ENCODE measurements around the gene SLC26A2. TPM values are rescaled to one million over a fixed set of nuclear protein-coding genes. Genes with fewer than 3 reads are reported as not detected.
A peak's percentile ranks its signal among the peaks of the same experiment; 100 is the strongest.

Gene SLC26A2
- total and polyA plus RNA-seq, 4 donors: 2.8 to 16.1 (median 8.6) TPM

- H3K27me3 ChIP-seq (ENCODE audit: control insufficient read depth in 1 of 2, insufficient read depth in 2 of 2, low read length in 1 of 2): no peaks in the 10 kb centered on the region
- intact Hi-C loops (cut with DNase I): no loop called here
- 13 to 16% methylated on average over 8 of the region's 8 CpGs for WGBS, 2 donors
- peak in 1 of 2 donors; percentile 79 for DNase-seq
- H3K36me3 ChIP-seq (ENCODE audit: control insufficient read depth in 1 of 2, insufficient read depth in 2 of 2, low read length in 1 of 2): no peaks in the 10 kb centered on the region
- H3K4me1 ChIP-seq (ENCODE audit: control insufficient read depth in 1 of 2, insufficient read depth in 2 of 2, low read length in 2 of 2): peaks cover 10 to 13% of the 10 kb centered on the region in 2 donors
- H3K4me3 ChIP-seq (ENCODE audit: low read length in 2 of 2): no peak overlapping the region
- no peak for ATAC-seq (ENCODE audit: low FRiP score)
- H3K27ac ChIP-seq (ENCODE audit: low read depth in 1 of 2, low read length in 2 of 2): peak overlapping the region in 1 of 2 donors; percentile 80
- H3K9me3 ChIP-seq (ENCODE audit: control insufficient read depth, low read length): no peaks in the 10 kb centered on the region
Measured at GRCh38 chr5:149935431-149935901, 25.1 kb upstream of the SLC26A2 start.

- intact Hi-C loops (cut with DNase I): no loop called here
- Histone ChIP-seq H3K9me3 (ENCODE audit: control insufficient read depth, low read length) (no peaks in the 10 kb centered on the region), H3K4me1 (ENCODE audit: control insufficient read depth in 1 of 2, insufficient read depth in 2 of 2, low read length in 2 of 2) (peaks cover 10 to 13% of the 10 kb centered on the region in 2 donors), H3K27me3 (ENCODE audit: control insufficient read depth in 1 of 2, insufficient read depth in 2 of 2, low read length in 1 of 2) (no peaks in the 10 kb centered on the region), H3K27ac (ENCODE audit: low read depth in 1 of 2, low read length in 2 of 2) (peak overlapping the region; percentile 19 to 80), H3K4me3 (ENCODE audit: low read length in 2 of 2) (no peak overlapping the region), H3K36me3 (ENCODE audit: control insufficient read depth in 1 of 2, insufficient read depth in 2 of 2, low read length in 1 of 2) (no peaks in the 10 kb centered on the region)
- DNase-seq (no peak), ATAC-seq (ENCODE audit: low FRiP score) (no peak)
- WGBS, 2 donors: 80 to 83% methylated on average over 1 of the region's 1 CpG
Measured at GRCh38 chr5:149936044-149936699, 24.4 kb upstream of the SLC26A2 start.

DNA sequence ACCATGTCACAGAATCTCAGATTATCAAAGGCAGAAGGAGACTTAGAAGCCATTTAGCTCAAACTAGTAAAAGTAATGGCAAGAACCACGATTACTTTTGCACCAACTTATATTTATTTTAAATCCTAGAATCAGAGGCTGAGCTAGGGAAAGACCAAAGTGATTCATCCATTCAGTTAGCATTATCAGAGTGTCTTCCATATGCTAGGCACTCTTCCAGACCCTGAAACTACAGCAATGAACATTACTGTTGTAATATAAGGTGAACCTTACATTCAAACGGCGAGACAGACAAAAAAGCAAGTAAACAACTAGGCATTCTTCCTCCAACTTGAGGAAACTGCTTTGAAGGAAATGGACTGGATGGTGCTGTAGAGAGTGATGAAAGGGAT, 23.9 kb upstream of the SLC26A2 start:
- Histone ChIP-seq H3K4me3 (ENCODE audit: low read length in 2 of 2) (no peak overlapping the region), H3K9me3 (ENCODE audit: control insufficient read depth, low read length) (no peaks in the 10 kb centered on the region), H3K27me3 (ENCODE audit: control insufficient read depth in 1 of 2, insufficient read depth in 2 of 2, low read length in 1 of 2) (no peaks in the 10 kb centered on the region), H3K27ac (ENCODE audit: low read depth in 1 of 2, low read length in 2 of 2) (no peak overlapping the region), H3K4me1 (ENCODE audit: control insufficient read depth in 1 of 2, insufficient read depth in 2 of 2, low read length in 2 of 2) (peaks cover 10 to 13% of the 10 kb centered on the region in 2 donors), H3K36me3 (ENCODE audit: control insufficient read depth in 1 of 2, insufficient read depth in 2 of 2, low read length in 1 of 2) (no peaks in the 10 kb centered on the region)
- WGBS, 2 donors: 90 to 92% methylated on average over 3 of the region's 3 CpGs
- intact Hi-C loops (cut with DNase I): no loop called here
- DNase-seq (no peak), ATAC-seq (ENCODE audit: low FRiP score) (no peak)

- WGBS, 2 donors: 95 to 100% methylated on average over 1 of the region's 1 CpG
- Histone ChIP-seq H3K4me3 (ENCODE audit: low read length in 2 of 2) (no peak overlapping the region), H3K9me3 (ENCODE audit: control insufficient read depth, low read length) (no peaks in the 10 kb centered on the region), H3K36me3 (ENCODE audit: control insufficient read depth in 1 of 2, insufficient read depth in 2 of 2, low read length in 1 of 2) (no peaks in the 10 kb centered on the region), H3K4me1 (ENCODE audit: control insufficient read depth in 1 of 2, insufficient read depth in 2 of 2, low read length in 2 of 2) (peaks cover 10 to 13% of the 10 kb centered on the region in 2 donors), H3K27ac (ENCODE audit: low read depth in 1 of 2, low read length in 2 of 2) (no peak overlapping the region), H3K27me3 (ENCODE audit: control insufficient read depth in 1 of 2, insufficient read depth in 2 of 2, low read length in 1 of 2) (no peaks in the 10 kb centered on the region)
- ATAC-seq (ENCODE audit: low FRiP score): no peak
- intact Hi-C loops (cut with DNase I): no loop called here
- no peak for DNase-seq
Measured at GRCh38 chr5:149937610-149938009, 22.9 kb upstream of the SLC26A2 start.

DNA sequence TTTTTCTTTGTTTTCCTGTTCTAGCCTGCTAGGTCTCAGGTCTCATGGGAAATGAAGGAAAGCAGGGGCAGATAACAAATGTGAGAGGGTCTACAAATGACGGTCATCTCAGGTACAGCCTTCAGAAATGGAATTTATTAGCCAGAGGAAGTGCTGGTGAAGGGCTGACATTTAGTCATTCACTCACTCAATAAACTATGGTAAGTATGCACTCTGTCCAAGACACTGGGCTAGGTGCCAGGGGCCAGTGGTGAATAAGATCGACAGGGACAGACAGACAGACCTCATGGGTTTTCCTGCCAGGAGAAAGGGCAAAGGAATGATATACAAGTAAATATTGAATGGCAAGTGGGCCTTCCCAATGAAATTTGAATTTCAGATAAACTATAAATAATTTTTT, 22.3 kb upstream of the SLC26A2 start:
- Histone ChIP-seq H3K27ac (ENCODE audit: low read depth in 1 of 2, low read length in 2 of 2) (peak overlapping the region in 1 of 2 donors; percentile 45), H3K4me3 (ENCODE audit: low read length in 2 of 2) (no peak overlapping the region), H3K27me3 (ENCODE audit: control insufficient read depth in 1 of 2, insufficient read depth in 2 of 2, low read length in 1 of 2) (no peaks in the 10 kb centered on the region), H3K4me1 (ENCODE audit: control insufficient read depth in 1 of 2, insufficient read depth in 2 of 2, low read length in 2 of 2) (peaks cover 10 to 13% of the 10 kb centered on the region in 2 donors), H3K9me3 (ENCODE audit: control insufficient read depth, low read length) (no peaks in the 10 kb centered on the region), H3K36me3 (ENCODE audit: control insufficient read depth in 1 of 2, insufficient read depth in 2 of 2, low read length in 1 of 2) (no peaks in the 10 kb centered on the region)
- intact Hi-C loops (cut with DNase I): no loop called here
- WGBS, 2 donors: 7 to 16% methylated on average over 2 of the region's 2 CpGs
- ATAC-seq (ENCODE audit: low FRiP score): no peak
- DNase-seq: peak; percentile 72 to 85

- ATAC-seq (ENCODE audit: low FRiP score): no peak
- Histone ChIP-seq H3K27me3 (ENCODE audit: control insufficient read depth in 1 of 2, insufficient read depth in 2 of 2, low read length in 1 of 2) (no peaks in the 10 kb centered on the region), H3K4me1 (ENCODE audit: control insufficient read depth in 1 of 2, insufficient read depth in 2 of 2, low read length in 2 of 2) (peaks cover 10 to 13% of the 10 kb centered on the region in 2 donors), H3K4me3 (ENCODE audit: low read length in 2 of 2) (no peak overlapping the region), H3K36me3 (ENCODE audit: control insufficient read depth in 1 of 2, insufficient read depth in 2 of 2, low read length in 1 of 2) (no peaks in the 10 kb centered on the region), H3K27ac (ENCODE audit: low read depth in 1 of 2, low read length in 2 of 2) (peak overlapping the region; percentile 7 to 59), H3K9me3 (ENCODE audit: control insufficient read depth, low read length) (no peaks in the 10 kb centered on the region)
- WGBS, 2 donors: 56 to 66% methylated on average over 6 of the region's 6 CpGs
- intact Hi-C loops (cut with DNase I): no loop called here
- peak in 1 of 2 donors; percentile 57 for DNase-seq
Measured at GRCh38 chr5:149938791-149939358, 21.7 kb upstream of the SLC26A2 start.

- 29 to 34% methylated on average over 6 of the region's 6 CpGs for WGBS, 2 donors
- ATAC-seq (ENCODE audit: low FRiP score): no peak
- DNase-seq: no peak
- Histone ChIP-seq H3K9me3 (ENCODE audit: control insufficient read depth, low read length) (no peaks in the 10 kb centered on the region), H3K36me3 (ENCODE audit: control insufficient read depth in 1 of 2, insufficient read depth in 2 of 2, low read length in 1 of 2) (no peaks in the 10 kb centered on the region), H3K27me3 (ENCODE audit: control insufficient read depth in 1 of 2, insufficient read depth in 2 of 2, low read length in 1 of 2) (no peaks in the 10 kb centered on the region), H3K4me1 (ENCODE audit: control insufficient read depth in 1 of 2, insufficient read depth in 2 of 2, low read length in 2 of 2) (peaks cover 10 to 13% of the 10 kb centered on the region in 2 donors), H3K27ac (ENCODE audit: low read depth in 1 of 2, low read length in 2 of 2) (peak overlapping the region in 1 of 2 donors; percentile 59), H3K4me3 (ENCODE audit: low read length in 2 of 2) (no peak overlapping the region)
- intact Hi-C loops (cut with DNase I): no loop called here
Measured at GRCh38 chr5:149939546-149939945, 21.0 kb upstream of the SLC26A2 start.

- DNase-seq (no peak), ATAC-seq (ENCODE audit: low FRiP score) (no peak)
- Histone ChIP-seq H3K4me1 (ENCODE audit: control insufficient read depth in 1 of 2, insufficient read depth in 2 of 2, low read length in 2 of 2) (peaks cover 10 to 13% of the 10 kb centered on the region in 2 donors), H3K9me3 (ENCODE audit: control insufficient read depth, low read length) (no peaks in the 10 kb centered on the region), H3K27me3 (ENCODE audit: control insufficient read depth in 1 of 2, insufficient read depth in 2 of 2, low read length in 1 of 2) (no peaks in the 10 kb centered on the region), H3K36me3 (ENCODE audit: control insufficient read depth in 1 of 2, insufficient read depth in 2 of 2, low read length in 1 of 2) (no peaks in the 10 kb centered on the region), H3K4me3 (ENCODE audit: low read length in 2 of 2) (no peak overlapping the region), H3K27ac (ENCODE audit: low read depth in 1 of 2, low read length in 2 of 2) (no peak overlapping the region)
- intact Hi-C loops (cut with DNase I): no loop called here
- 93% methylated on average over 9 of the region's 9 CpGs for WGBS, 2 donors
Measured at GRCh38 chr5:149940077-149940574, 20.4 kb upstream of the SLC26A2 start.

All from aorta (tissue), 5 donors.